ENCODE measurements around the gene PAK6. TPM values are rescaled to one million over a fixed set of nuclear protein-coding genes. Genes with fewer than 3 reads are reported as not detected.

Gene PAK6
- 1 to 10 TPM; 6.8 to 8.0 (median 7.7) TPM for polyA plus RNA-seq (ENCODE audit: insufficient read length in 3 of 3)
- long read RNA-seq, donor 1: 0 reads
- long read RNA-seq, donor 2, full-length matches to known transcripts: 2 of 2 reads
- long read RNA-seq, donor 2, partial matches to known transcripts: 0 of 2 reads
- long read RNA-seq, donor 2, other reads (novel, unspliced or antisense): 0 of 2 reads
- long read RNA-seq, donor 3, partial matches to known transcripts: 0 of 1 reads
- long read RNA-seq, donor 3, other reads (novel, unspliced or antisense): 0 of 1 reads
- long read RNA-seq, donor 4: 0 reads
- long read RNA-seq, donor 5, partial matches to known transcripts: 0 of 1 reads
- long read RNA-seq, donor 5, other reads (novel, unspliced or antisense): 0 of 1 reads
- long read RNA-seq, donor 6, partial matches to known transcripts: 0 of 1 reads
- long read RNA-seq, donor 6, other reads (novel, unspliced or antisense): 0 of 1 reads
- long read RNA-seq, donor 7, partial matches to known transcripts: 0 of 2 reads
- long read RNA-seq, donor 7, other reads (novel, unspliced or antisense): 0 of 2 reads
- long read RNA-seq, donor 8: 0 reads
- long read RNA-seq, donor 9, partial matches to known transcripts: 5 of 7 reads
- long read RNA-seq, donor 9, other reads (novel, unspliced or antisense): 0 of 7 reads
- long read RNA-seq, donor 10: 0 reads
- long read RNA-seq, donor 11: 0 reads
- long read RNA-seq, donor 12, partial matches to known transcripts: 0 of 1 reads
- long read RNA-seq, donor 12, other reads (novel, unspliced or antisense): 0 of 1 reads
- long read RNA-seq, donor 13, partial matches to known transcripts: 0 of 1 reads
- long read RNA-seq, donor 13, other reads (novel, unspliced or antisense): 0 of 1 reads
- long read RNA-seq, donor 14: 0 reads
- long read RNA-seq, donor 15: 0 reads
- long read RNA-seq, donor 16, partial matches to known transcripts: 0 of 1 reads
- long read RNA-seq, donor 16, other reads (novel, unspliced or antisense): 0 of 1 reads

GRCh38 chr15:40238532-40239403, at the start of gene PAK6:
PAK6 (plus strand) TSS chr15:40239063; CDS start chr15:40264786, 25,723 bp downstream.
- DNase-seq: peak; percentile 60

GRCh38 chr15:40190591-40190990, 48.3 kb upstream of the PAK6 start:
- no peak for DNase-seq

GRCh38 chr15:40192942-40193341, 45.9 kb upstream of the PAK6 start:
- no peak for DNase-seq

- no peak for DNase-seq
Measured at GRCh38 chr15:40197434-40197833, 41.4 kb upstream of the PAK6 start.

- no peak for DNase-seq
Measured at GRCh38 chr15:40198355-40199085, 40.3 kb upstream of the PAK6 start.

GRCh38 chr15:40204100-40204499, 34.8 kb upstream of the PAK6 start:
- DNase-seq: no peak

- peak; percentile 80 for DNase-seq
Measured at GRCh38 chr15:40217166-40217824, 21.6 kb upstream of the PAK6 start.

- DNase-seq: no peak
Measured at GRCh38 chr15:40219801-40220200, 19.1 kb upstream of the PAK6 start.

- no peak for DNase-seq
Measured at GRCh38 chr15:40222131-40222530, 16.7 kb upstream of the PAK6 start.

- DNase-seq: no peak
Measured at GRCh38 chr15:40226736-40227135, 12.1 kb upstream of the PAK6 start.

- no peak for DNase-seq
Measured at GRCh38 chr15:40229316-40229715, 9.5 kb upstream of the PAK6 start.

GRCh38 chr15:40229956-40230355, 8.9 kb upstream of the PAK6 start:
- no peak for DNase-seq

- no peak for DNase-seq
Measured at GRCh38 chr15:40232625-40233070, 6.2 kb upstream of the PAK6 start.

- no peak for DNase-seq
Measured at GRCh38 chr15:40233727-40234577, 4.9 kb upstream of the PAK6 start.

GRCh38 chr15:40234783-40235182, 4.1 kb upstream of the PAK6 start:
- DNase-seq: no peak

- DNase-seq: no peak
Measured at GRCh38 chr15:40235201-40235885, 3.5 kb upstream of the PAK6 start.

GRCh38 chr15:40239404-40239692, 485 bp downstream of the PAK6 start:
- DNase-seq: no peak

- no peak for DNase-seq
Measured at GRCh38 chr15:40239693-40240618, 1.1 kb downstream of the PAK6 start.
